GM18868 (cell line): ENCODE data around the gene FPR1.

Source experiments
- ATAC-seq: cut with Tn5 transposase; IDR thresholded peaks from one replicate; pipeline ENCODE4 v1.9.1; 2021; ENCODE audit warnings: mild to moderate bottlenecking, moderate library complexity; ENCODE audit not compliant: unreplicated experiment

Gene FPR1

GRCh38 chr19:51751655-51752054 lies at the start of gene FPR1:
FPR1 (minus strand) TSS chr19:51751878; CDS start chr19:51746994, 4,884 bp downstream.
- ATAC-seq: no peak

- ATAC-seq: no peak
These were observed 49.0 kb upstream of the FPR1 start for GRCh38 chr19:51800473-51801244.

GRCh38 chr19:51799774-51800472 lies 48.2 kb upstream of the FPR1 start:
- ATAC-seq: no peak

GRCh38 chr19:51799034-51799773 lies 47.5 kb upstream of the FPR1 start:
- ATAC-seq: no peak

- ATAC-seq: no peak
These were observed 46.4 kb upstream of the FPR1 start for GRCh38 chr19:51798062-51798461.

GRCh38 chr19:51797480-51797879 lies 45.8 kb upstream of the FPR1 start:
- no peak for ATAC-seq

GRCh38 chr19:51796195-51796679 lies 44.6 kb upstream of the FPR1 start:
- ATAC-seq: no peak

- no peak for ATAC-seq
These were observed 43.3 kb upstream of the FPR1 start, which contains the start of gene FPR3 for GRCh38 chr19:51794885-51795490. FPR3 (plus strand) TSS chr19:51795157; CDS start chr19:51823749, 28,592 bp downstream.

- no peak for ATAC-seq
These were observed 42.3 kb upstream of the FPR1 start for GRCh38 chr19:51793994-51794393.

- ATAC-seq: no peak
These were observed 41.3 kb upstream of the FPR1 start for GRCh38 chr19:51792932-51793331.

GRCh38 chr19:51789061-51789795 lies 37.5 kb upstream of the FPR1 start:
- ATAC-seq: no peak

GRCh38 chr19:51788029-51788428 lies 36.4 kb upstream of the FPR1 start:
- ATAC-seq: no peak

GRCh38 chr19:51786646-51787494 lies 35.2 kb upstream of the FPR1 start:
- no peak for ATAC-seq

- ATAC-seq: no peak
These were observed 33.4 kb upstream of the FPR1 start for GRCh38 chr19:51784922-51785690.

- no peak for ATAC-seq
These were observed 32.6 kb upstream of the FPR1 start for GRCh38 chr19:51784109-51784785.

GRCh38 chr19:51783372-51783771 lies 31.7 kb upstream of the FPR1 start:
- ATAC-seq: no peak

- no peak for ATAC-seq
These were observed 30.3 kb upstream of the FPR1 start for GRCh38 chr19:51781999-51782398.

GRCh38 chr19:51780270-51780669 lies 28.6 kb upstream of the FPR1 start:
- no peak for ATAC-seq
